HG03520 (cell line): ENCODE results near the gene ETNPPL.

Experiments used
- ATAC-seq: cut with Tn5 transposase; IDR thresholded peaks from one replicate; pipeline ENCODE4 v1.9.1; 2021; ENCODE audit warnings: mild to moderate bottlenecking, moderate library complexity; ENCODE audit not compliant: unreplicated experiment

Gene ETNPPL

DNA sequence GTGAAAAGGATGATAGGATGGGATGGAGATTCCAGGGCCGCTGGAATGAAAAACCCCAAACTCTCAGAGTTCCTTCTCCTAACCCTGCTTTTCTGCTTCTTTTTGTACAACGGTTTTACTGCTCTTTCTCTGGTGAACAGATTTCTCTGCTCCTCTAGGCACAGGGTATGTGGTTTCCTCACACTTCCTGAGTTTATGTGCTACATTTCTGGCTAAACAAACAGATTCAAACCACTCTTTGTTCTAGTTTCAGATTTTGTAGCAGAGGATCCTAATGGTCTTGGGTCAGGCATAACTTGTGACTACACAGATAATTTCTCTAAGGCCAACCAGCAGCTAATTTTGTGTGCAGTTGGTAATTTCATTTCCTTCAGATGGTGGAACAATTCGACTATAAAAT lies 59.9 kb downstream of the ETNPPL start:
- no peak for ATAC-seq

DNA sequence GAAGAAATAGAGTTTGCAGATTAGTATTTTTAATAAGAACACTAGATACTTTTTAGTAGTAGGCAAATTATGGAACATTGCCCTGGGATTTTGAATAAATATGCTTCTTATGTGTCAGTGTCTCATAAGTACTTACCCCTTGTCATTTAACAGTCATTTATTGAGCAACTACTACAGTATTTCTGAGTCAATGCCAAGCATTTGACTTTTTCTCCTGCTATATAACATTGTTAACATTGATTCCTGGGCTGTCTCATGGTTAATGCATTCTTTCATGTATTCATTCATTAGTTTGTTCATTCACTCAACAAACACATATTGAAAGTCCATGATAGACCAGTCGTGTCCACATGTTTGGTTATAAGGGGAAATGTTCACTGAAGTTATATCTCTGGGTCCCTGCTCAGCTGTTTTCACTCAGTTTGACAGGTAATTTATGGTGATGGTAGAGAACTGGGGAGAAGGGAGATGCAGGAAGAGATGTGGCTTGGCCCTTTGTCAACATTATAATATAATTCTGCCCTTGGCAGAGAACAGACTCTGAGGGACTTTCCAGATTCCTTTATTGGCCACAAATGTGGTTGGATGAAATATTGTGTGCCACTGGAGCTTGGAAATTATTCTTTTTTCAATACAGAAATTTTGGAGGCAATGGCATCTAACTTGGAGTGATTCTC lies 62.6 kb downstream of the ETNPPL start:
- no peak for ATAC-seq

DNA sequence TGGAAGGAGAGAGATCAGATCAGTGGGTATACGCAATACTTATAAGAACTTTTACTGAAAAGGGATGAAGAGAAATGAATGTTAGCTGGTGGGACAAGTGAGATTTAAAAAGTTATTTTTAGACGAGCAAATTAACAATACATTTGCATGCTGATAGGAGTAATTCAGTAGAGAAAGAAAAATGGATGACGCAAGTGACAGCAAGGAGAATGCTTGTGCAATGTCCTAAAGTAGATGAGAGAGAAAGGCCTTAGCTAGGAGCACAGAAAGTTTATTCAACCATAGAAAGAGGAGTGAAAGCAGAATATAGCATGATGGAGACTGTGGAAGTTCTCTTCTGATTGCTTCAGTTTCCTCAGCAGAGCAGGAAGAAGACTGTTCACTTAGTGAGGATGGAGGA lies 66.7 kb downstream of the ETNPPL start:
- no peak for ATAC-seq

DNA sequence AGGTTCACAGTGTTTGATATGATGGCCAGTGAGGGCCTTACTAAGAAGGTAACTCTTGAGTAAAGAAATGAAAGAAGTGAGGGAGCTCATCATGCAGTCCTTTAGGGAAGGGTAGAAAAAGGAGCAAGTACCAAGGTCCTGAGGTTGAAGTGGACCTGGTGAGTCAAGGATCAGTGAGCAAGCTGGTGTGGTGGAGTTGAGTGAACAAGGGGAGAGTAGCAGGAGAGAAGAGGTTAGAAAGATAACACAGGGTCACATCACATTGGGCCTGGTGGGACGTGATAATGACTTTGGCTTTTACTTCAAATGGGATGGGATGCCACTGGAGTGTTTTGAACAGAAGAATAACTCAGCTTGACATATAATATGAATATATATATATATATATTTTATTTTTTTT lies 67.8 kb downstream of the ETNPPL start:
- no peak for ATAC-seq

DNA sequence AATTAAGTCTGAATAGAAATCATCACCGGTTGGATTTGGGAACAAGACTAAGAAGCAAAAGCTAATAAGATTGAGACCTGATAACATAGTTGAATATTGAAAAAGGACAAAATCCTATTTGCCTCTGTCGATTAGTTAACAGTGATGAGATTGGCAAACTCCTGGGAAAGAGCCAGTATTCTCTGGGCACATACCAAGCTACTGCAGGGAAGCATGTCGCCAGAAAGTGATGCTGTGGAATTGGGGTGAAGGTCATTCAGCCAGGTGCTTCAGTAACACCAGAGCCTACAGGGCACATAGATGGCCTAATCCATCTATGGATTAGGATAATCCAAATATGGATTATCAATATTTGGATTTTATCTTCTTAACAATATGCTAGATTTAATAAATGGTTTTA lies 68.4 kb downstream of the ETNPPL start:
- no peak for ATAC-seq

DNA sequence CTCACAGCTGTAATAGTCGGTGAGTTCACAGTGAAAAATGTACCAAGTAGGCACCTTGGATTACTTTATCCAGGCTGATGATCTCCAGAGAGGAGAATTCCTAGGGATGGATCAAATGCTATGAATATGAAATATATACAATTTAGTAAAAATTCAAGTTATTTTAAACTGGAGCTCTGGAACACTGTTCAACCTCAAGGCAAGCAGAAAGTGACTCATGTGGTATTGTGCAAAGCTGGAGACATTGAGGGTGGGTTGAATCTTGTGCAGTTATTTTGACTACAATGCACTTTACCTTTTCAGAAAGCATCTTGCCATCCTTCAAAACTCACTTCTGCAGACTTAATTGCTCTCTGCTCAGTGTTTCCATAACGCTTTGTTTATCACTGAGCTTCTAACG lies 69.0 kb downstream of the ETNPPL start:
- ATAC-seq = no peak

DNA sequence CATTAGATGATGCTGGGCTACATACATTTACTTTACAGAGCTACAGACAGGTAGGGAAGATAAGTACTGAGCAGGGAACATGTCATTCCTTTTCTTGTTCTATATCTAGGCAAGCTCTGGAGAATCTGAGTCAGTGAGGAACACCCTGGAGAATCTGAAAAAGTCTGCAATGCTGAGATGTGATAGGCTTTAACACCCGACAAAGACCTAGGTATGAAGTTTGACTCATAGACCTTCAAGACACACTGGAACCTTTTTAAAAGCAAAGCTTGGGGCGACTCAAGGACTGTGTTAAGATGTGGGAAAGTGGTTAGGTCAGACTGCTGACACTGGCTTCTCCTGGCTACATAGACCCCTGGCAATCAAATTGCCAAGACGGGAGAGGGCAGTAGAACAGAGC lies 69.6 kb downstream of the ETNPPL start:
- no peak for ATAC-seq
